ENCODE results near the gene PTTG2.

The PTTG2 gene

GRCh38 chr4:37989398-37990260 lies 29.4 kb downstream of the PTTG2 start:
- peak; percentile 84 for DNase-seq

GRCh38 chr4:37990731-37991245 lies 30.6 kb downstream of the PTTG2 start:
- DNase-seq: peak; percentile 19

- DNase-seq: no peak
Measured at GRCh38 chr4:37991623-37992410, 31.6 kb downstream of the PTTG2 start.

GRCh38 chr4:37993806-37994205 lies 33.6 kb downstream of the PTTG2 start:
- DNase-seq: no peak

GRCh38 chr4:37994569-37994968 lies 34.4 kb downstream of the PTTG2 start:
- DNase-seq: no peak

- DNase-seq: no peak
Measured at GRCh38 chr4:37995299-37995821, 35.2 kb downstream of the PTTG2 start.

GRCh38 chr4:37995981-37996775 lies 36.0 kb downstream of the PTTG2 start:
- DNase-seq: no peak

GRCh38 chr4:37998226-37998625 lies 38.0 kb downstream of the PTTG2 start:
- no peak for DNase-seq

- DNase-seq: no peak
Measured at GRCh38 chr4:37999000-37999716, 39.0 kb downstream of the PTTG2 start.

- DNase-seq: no peak
Measured at GRCh38 chr4:37999965-38000364, 39.8 kb downstream of the PTTG2 start.

- no peak for DNase-seq
Measured at GRCh38 chr4:38001927-38002326, 41.7 kb downstream of the PTTG2 start.

GRCh38 chr4:38002451-38003071 lies 42.4 kb downstream of the PTTG2 start:
- DNase-seq: no peak

GRCh38 chr4:38003102-38003501 lies 42.9 kb downstream of the PTTG2 start:
- no peak for DNase-seq

GRCh38 chr4:38003628-38004027 lies 43.4 kb downstream of the PTTG2 start:
- no peak for DNase-seq

- DNase-seq: no peak
Measured at GRCh38 chr4:38004062-38004461, 43.9 kb downstream of the PTTG2 start.

GRCh38 chr4:38004887-38005286 lies 44.7 kb downstream of the PTTG2 start:
- DNase-seq: no peak

- no peak for DNase-seq
Measured at GRCh38 chr4:38005637-38006036, 45.4 kb downstream of the PTTG2 start.

GRCh38 chr4:38007645-38008044 lies 47.4 kb downstream of the PTTG2 start:
- no peak for DNase-seq

GRCh38 chr4:38008571-38009021 lies 48.4 kb downstream of the PTTG2 start:
- no peak for DNase-seq

- DNase-seq: no peak
Measured at GRCh38 chr4:38009421-38009820, 49.2 kb downstream of the PTTG2 start.

GRCh38 chr4:38009949-38010348 lies 49.8 kb downstream of the PTTG2 start:
- DNase-seq: no peak

All from GF-D8 (cell line).